DOHH2 (cell line): ENCODE measurements around the gene NHERF1.

ENCODE experiments used
- H3F3A ChIP-seq: fragments of 200-600 bp; sonication (generic), shearing (Covaris generic); 2 replicates; pipeline ENCODE4 v1.6.0; 2016; ENCODE audit warnings: antibody characterized with exemption, mild to moderate bottlenecking; ENCODE audit not compliant: control insufficient read depth, insufficient read depth
- H3K27ac ChIP-seq: fragments of 200-600 bp; sonication (generic); 2 replicates; pipeline ENCODE4 v1.5.1; 2014; ENCODE audit warnings: low read depth, mild to moderate bottlenecking, low read length, moderate library complexity
- H3K27me3 ChIP-seq: fragments of 200-600 bp; sonication (generic); 2 replicates; pipeline ENCODE4 v1.6.1; 2014; ENCODE audit warnings: mild to moderate bottlenecking, low read length, mixed read lengths; ENCODE audit not compliant: control insufficient read depth
- H3K36me3 ChIP-seq: fragments of 200-600 bp; sonication (generic); 2 replicates; pipeline ENCODE4 v1.6.1; 2014; ENCODE audit warnings: mild to moderate bottlenecking, low read length, moderate library complexity, mixed read lengths; ENCODE audit not compliant: control insufficient read depth
- H3K4me1 ChIP-seq: fragments of 200-600 bp; sonication (generic); 2 replicates; pipeline ENCODE4 v1.6.1; 2014; ENCODE audit warnings: mild to moderate bottlenecking, low read length, mixed read lengths; ENCODE audit not compliant: control insufficient read depth
- H3K4me2 ChIP-seq: fragments of 200-600 bp; sonication (generic); 2 replicates; pipeline ENCODE4 v1.6.0; 2014; ENCODE audit warnings: mild to moderate bottlenecking, low read length, moderate library complexity
- H3K4me3 ChIP-seq: fragments of 200-600 bp; sonication (generic); 2 replicates; pipeline ENCODE4 v1.5.1; 2014; ENCODE audit warnings: mild to moderate bottlenecking, low read length, mixed read lengths
- H3K79me2 ChIP-seq: fragments of 200-600 bp; sonication (generic); 2 replicates; pipeline ENCODE4 v1.6.1; 2014; ENCODE audit warnings: mild to moderate bottlenecking, low read length, mixed read lengths; ENCODE audit not compliant: control insufficient read depth
- H3K9me2 ChIP-seq: fragments of 200-600 bp; sonication (generic); replicated peaks from 2 replicates; pipeline ENCODE4 v1.6.1; 2014; ENCODE audit warnings: mild to moderate bottlenecking, low read length, mixed read lengths; ENCODE audit not compliant: control insufficient read depth
- H3K9me3 ChIP-seq: fragments of 200-600 bp; sonication (generic); 2 replicates; pipeline ENCODE4 v1.6.1; 2014; ENCODE audit warnings: antibody characterized with exemption, low read length, mixed read lengths; ENCODE audit not compliant: control insufficient read depth, insufficient read depth
- H4K20me1 ChIP-seq: fragments of 200-600 bp; sonication (generic); 2 replicates; pipeline ENCODE4 v1.6.0; 2014; ENCODE audit warnings: low read depth, mild to moderate bottlenecking, antibody characterized with exemption, low read length, moderate library complexity; ENCODE audit not compliant: control insufficient read depth, insufficient read depth
- EZH2phosphoT487 ChIP-seq: fragments of 200-600 bp; sonication (generic); IDR thresholded peaks from 2 replicates; pipeline ENCODE4 v1.6.1; 2017; ENCODE audit warnings: borderline replicate concordance, mild to moderate bottlenecking, antibody characterized with exemption, low read length, moderate library complexity, mixed read lengths
- TF ChIP-seq, protein P1 (sequence below): fragments of 200-600 bp; sonication (generic); IDR thresholded peaks from one replicate; pipeline ENCODE4 v1.5.1; 2014; ENCODE audit warnings: antibody characterized with exemption, mild to moderate bottlenecking, low read depth, low read length; ENCODE audit not compliant: poor library complexity, severe bottlenecking

NHERF1 gene

DNA sequence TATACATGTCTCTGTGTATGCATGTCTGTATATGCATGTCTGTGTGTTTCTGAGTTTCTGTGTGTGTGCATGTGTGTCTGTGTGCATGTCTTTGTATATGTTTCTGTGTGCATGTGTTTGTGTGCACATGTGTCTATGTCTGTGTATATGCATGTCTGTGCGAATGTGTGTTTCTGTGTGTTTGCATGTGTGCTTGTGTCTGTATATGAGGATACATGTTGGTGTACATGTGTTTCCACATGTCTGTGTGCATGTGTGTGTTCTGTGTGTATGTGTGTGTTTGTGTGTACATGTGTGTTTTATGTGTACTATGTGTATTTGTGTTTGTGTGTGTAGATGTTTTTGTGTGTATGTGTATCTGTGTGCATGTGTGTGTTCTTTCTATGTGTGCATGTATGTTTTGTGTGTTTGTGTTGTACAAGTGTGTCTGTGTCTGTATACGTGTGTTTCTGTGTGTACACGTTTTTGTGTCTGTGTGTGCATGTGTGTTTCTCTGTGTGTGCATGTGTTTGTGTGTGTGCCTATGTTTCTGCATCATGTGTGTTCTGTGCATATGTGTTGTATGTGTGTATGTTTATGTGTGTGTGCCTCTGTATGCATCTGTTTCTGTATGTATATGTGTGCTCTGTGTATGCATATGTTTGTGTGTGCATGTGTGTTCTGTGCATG lies 20.3 kb upstream of the NHERF1 start:
- H3K4me2 ChIP-seq, result no peak overlapping the region
- H3K9me3 ChIP-seq, result peaks cover 14% of the 10 kb centered on the region; the same call in 1 of the 2 replicates
- no peaks in the 10 kb centered on the region for H4K20me1 ChIP-seq
- H3K36me3 ChIP-seq, result no peaks in the 10 kb centered on the region
- H3K4me3 ChIP-seq, result no peak overlapping the region
- H3K27me3 ChIP-seq, result no peaks in the 10 kb centered on the region; the same call in 1 of the 2 replicates
- no peak overlapping the region for H3K27ac ChIP-seq
- H3K9me2 ChIP-seq, result no peaks in the 10 kb centered on the region
- H3F3A ChIP-seq, result peaks cover 9% of the 10 kb centered on the region; the same call in 1 of the 2 replicates
- H3K4me1 ChIP-seq, result no peaks in the 10 kb centered on the region
- no peaks in the 10 kb centered on the region for H3K79me2 ChIP-seq
- TF ChIP-seq, protein P1, sequence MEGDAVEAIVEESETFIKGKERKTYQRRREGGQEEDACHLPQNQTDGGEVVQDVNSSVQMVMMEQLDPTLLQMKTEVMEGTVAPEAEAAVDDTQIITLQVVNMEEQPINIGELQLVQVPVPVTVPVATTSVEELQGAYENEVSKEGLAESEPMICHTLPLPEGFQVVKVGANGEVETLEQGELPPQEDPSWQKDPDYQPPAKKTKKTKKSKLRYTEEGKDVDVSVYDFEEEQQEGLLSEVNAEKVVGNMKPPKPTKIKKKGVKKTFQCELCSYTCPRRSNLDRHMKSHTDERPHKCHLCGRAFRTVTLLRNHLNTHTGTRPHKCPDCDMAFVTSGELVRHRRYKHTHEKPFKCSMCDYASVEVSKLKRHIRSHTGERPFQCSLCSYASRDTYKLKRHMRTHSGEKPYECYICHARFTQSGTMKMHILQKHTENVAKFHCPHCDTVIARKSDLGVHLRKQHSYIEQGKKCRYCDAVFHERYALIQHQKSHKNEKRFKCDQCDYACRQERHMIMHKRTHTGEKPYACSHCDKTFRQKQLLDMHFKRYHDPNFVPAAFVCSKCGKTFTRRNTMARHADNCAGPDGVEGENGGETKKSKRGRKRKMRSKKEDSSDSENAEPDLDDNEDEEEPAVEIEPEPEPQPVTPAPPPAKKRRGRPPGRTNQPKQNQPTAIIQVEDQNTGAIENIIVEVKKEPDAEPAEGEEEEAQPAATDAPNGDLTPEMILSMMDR, result no peak
- TF ChIP-seq EZH2phosphoT487, result no peak

DNA sequence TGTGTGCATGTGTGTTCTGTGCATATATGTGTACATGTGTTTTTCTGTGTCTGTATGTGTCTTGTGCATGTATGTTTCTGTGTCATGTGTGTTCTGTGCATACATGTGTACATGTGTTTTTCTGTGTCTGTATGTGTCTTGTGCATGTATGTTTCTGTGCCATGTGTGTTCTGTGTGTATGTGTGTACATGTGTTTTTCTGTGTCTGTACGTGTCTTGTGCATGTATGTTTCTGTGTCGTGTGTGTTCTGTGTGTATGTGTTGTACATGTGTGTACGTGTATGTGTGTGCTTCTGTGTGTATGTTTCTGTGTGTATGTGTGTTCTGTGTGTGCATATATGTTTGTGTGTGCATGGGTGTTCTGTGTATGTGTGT lies 19.7 kb upstream of the NHERF1 start:
- Histone ChIP-seq H3K4me2 (no peak overlapping the region), H3K27me3 (no peaks in the 10 kb centered on the region; the same call in 1 of the 2 replicates), H3K79me2 (no peaks in the 10 kb centered on the region), H3K9me2 (no peaks in the 10 kb centered on the region), H3K4me3 (no peak overlapping the region), H3F3A (peaks cover 9% of the 10 kb centered on the region; the same call in 1 of the 2 replicates), H4K20me1 (no peaks in the 10 kb centered on the region), H3K27ac (no peak overlapping the region), H3K36me3 (no peaks in the 10 kb centered on the region), H3K4me1 (no peaks in the 10 kb centered on the region), H3K9me3 (peaks cover 14% of the 10 kb centered on the region; the same call in 1 of the 2 replicates)
- TF ChIP-seq, protein P1, result no peak
- TF ChIP-seq EZH2phosphoT487, result no peak

DNA sequence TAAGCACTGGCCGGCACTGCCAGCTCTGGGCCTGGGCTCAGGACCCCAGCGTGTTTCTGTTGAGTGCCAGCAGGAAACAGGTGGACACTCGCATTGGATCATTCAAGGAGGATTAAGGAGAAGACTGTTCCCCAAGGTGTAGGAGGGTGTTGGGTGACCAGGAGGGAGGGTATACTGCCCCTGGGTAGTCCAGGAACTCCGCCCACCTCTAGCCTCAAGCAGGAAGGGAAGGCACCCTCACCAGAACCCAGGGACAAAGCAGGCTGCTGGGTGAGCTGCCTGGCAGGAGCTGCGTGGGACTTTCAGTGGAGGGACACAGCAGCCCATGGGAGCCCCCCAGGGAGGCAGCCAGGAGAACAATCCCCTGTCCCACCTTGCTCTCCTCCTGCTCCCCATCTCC lies 19.1 kb upstream of the NHERF1 start:
- H3K4me2 ChIP-seq, result no peak overlapping the region
- TF ChIP-seq, protein P1, result no peak
- no peak for TF ChIP-seq EZH2phosphoT487
- no peaks in the 10 kb centered on the region for H4K20me1 ChIP-seq
- H3K4me3 ChIP-seq, result no peak overlapping the region
- peaks cover 6% of the 10 kb centered on the region; the same call in 1 of the 2 replicates for H3K27me3 ChIP-seq
- no peak overlapping the region for H3K27ac ChIP-seq
- peaks cover 9% of the 10 kb centered on the region; the same call in 1 of the 2 replicates for H3F3A ChIP-seq
- no peaks in the 10 kb centered on the region for H3K4me1 ChIP-seq
- peaks cover 14% of the 10 kb centered on the region; the same call in 1 of the 2 replicates for H3K9me3 ChIP-seq
- H3K79me2 ChIP-seq, result no peaks in the 10 kb centered on the region
- H3K36me3 ChIP-seq, result no peaks in the 10 kb centered on the region
- no peaks in the 10 kb centered on the region for H3K9me2 ChIP-seq
